Mononuclear cell (primary cell): ENCODE data around the gene OVAAL. TPM values are rescaled to one million over a fixed set of nuclear protein-coding genes. Genes with fewer than 3 reads are reported as not detected.

ENCODE experiments used
- H3K27me3 ChIP-seq: 2 replicates; pipeline ENCODE4 v1.6.0; 2011; ENCODE audit warnings: low read length, control low read depth; ENCODE audit not compliant: insufficient read depth
- H3K4me1 ChIP-seq: 2 replicates; pipeline ENCODE4 v1.5.1; 2011; ENCODE audit warnings: mild to moderate bottlenecking, low read length, control low read depth; ENCODE audit not compliant: insufficient read depth
- H3K4me3 ChIP-seq: 2 replicates; pipeline ENCODE4 v1.5.1; 2011; ENCODE audit warnings: mild to moderate bottlenecking, low read length, moderate library complexity
- H3K9me3 ChIP-seq: 2 replicates; pipeline ENCODE4 v1.5.1; 2011; ENCODE audit warnings: low read depth, mild to moderate bottlenecking, control low read depth, low read length
- total RNA-seq: library from RNA; depleted of rRNA; stranded (reverse); fragments of >200 nt; gene quantifications from one replicate; pipeline ENCODE4 v1.2.3, GENCODE V29; 2012

OVAAL gene
- total RNA-seq, 1 donor: not detected

- Histone ChIP-seq H3K4me1 (no peaks in the 10 kb centered on the region), H3K9me3 (no peaks in the 10 kb centered on the region), H3K27me3 (no peaks in the 10 kb centered on the region), H3K4me3 (no peak overlapping the region)
These were observed 39.7 kb downstream of the OVAAL start for GRCh38 chr1:180598333-180598974.

- Histone ChIP-seq H3K9me3 (no peaks in the 10 kb centered on the region), H3K4me1 (no peaks in the 10 kb centered on the region), H3K27me3 (no peaks in the 10 kb centered on the region), H3K4me3 (no peak overlapping the region)
These were observed 41.6 kb downstream of the OVAAL start for GRCh38 chr1:180600343-180600742.

- H3K4me1 ChIP-seq: no peaks in the 10 kb centered on the region
- no peaks in the 10 kb centered on the region for H3K9me3 ChIP-seq
- H3K4me3 ChIP-seq: no peak overlapping the region
- H3K27me3 ChIP-seq: no peaks in the 10 kb centered on the region
These were observed 42.7 kb downstream of the OVAAL start for GRCh38 chr1:180601512-180601911.

- no peak overlapping the region for H3K4me3 ChIP-seq
- no peaks in the 10 kb centered on the region for H3K27me3 ChIP-seq
- no peaks in the 10 kb centered on the region for H3K9me3 ChIP-seq
- no peaks in the 10 kb centered on the region for H3K4me1 ChIP-seq
These were observed 44.6 kb downstream of the OVAAL start for GRCh38 chr1:180603223-180603849.

DNA sequence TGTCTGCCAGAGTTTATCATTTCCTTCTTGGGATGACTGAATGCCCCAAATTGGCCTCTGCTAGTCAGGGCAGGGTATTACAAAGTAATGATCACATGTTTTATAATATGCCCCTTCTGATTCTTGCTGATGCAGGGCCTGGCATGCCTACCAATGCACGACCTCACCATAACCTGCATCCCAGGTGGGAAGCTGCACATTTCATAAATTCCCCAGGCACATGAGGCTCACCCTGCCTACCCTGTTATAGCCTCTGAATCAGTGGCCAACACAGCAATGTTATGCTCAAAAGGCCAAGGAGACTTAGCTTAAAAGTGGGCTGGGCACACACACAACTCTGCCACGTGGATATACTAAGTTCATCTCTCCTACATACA is 45.1 kb downstream of the OVAAL start:
- H3K9me3 ChIP-seq: no peaks in the 10 kb centered on the region
- H3K27me3 ChIP-seq: no peaks in the 10 kb centered on the region
- no peaks in the 10 kb centered on the region for H3K4me1 ChIP-seq
- H3K4me3 ChIP-seq: no peak overlapping the region

GRCh38 chr1:180606155-180606554 is 47.4 kb downstream of the OVAAL start:
- H3K27me3 ChIP-seq: no peaks in the 10 kb centered on the region
- H3K4me3 ChIP-seq: no peak overlapping the region
- no peaks in the 10 kb centered on the region for H3K9me3 ChIP-seq
- peaks cover under 1% of the 10 kb centered on the region for H3K4me1 ChIP-seq

DNA sequence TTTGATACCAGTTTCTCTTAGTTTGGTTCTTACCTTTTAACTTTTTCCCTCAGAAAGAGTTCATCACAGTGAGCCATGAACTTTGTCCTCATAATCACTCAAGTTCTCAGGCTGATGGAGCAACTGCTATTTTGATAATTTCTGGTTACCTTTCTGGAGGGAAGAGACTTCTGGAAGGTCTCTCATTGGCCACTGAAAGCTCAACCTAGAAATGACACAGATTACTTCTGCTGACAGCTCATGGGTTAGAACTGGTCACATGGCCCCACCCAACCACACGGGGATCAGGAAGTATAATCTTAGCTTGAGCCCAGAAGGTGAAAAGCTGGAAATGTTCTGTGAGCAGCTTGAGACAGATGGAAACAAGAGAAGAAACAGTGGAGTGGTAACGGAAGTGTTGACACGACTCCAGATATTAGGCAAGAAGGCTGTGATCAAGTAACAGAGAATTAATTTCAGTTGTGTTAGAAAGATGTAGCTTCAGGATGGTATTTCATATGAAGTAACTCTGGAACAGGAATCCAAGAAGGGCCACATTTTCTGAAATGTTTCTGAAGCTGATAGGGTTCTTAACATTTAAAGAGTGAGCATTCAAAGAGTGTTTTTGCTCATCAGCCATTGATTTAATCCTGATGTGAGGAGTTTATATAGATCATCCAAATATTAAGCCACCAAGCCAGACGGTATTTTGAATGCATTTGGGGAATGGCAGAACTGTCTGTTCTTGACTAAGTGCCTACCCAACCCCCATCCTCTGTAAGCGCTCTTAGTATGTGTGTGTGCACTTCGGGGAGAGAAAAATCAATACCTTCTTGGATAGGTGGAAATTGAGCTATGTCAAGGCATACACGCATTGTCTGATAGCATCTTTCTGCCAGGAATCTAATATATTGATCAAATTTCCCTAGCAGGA is 51.1 kb downstream of the OVAAL start:
- no peak overlapping the region for H3K4me3 ChIP-seq
- H3K9me3 ChIP-seq: no peaks in the 10 kb centered on the region
- H3K27me3 ChIP-seq: no peaks in the 10 kb centered on the region
- peaks cover 5% of the 10 kb centered on the region for H3K4me1 ChIP-seq

- Histone ChIP-seq H3K27me3 (no peaks in the 10 kb centered on the region), H3K4me1 (peaks cover 5% of the 10 kb centered on the region), H3K4me3 (no peak overlapping the region), H3K9me3 (no peaks in the 10 kb centered on the region)
These were observed 51.8 kb downstream of the OVAAL start for GRCh38 chr1:180610556-180611015.

DNA sequence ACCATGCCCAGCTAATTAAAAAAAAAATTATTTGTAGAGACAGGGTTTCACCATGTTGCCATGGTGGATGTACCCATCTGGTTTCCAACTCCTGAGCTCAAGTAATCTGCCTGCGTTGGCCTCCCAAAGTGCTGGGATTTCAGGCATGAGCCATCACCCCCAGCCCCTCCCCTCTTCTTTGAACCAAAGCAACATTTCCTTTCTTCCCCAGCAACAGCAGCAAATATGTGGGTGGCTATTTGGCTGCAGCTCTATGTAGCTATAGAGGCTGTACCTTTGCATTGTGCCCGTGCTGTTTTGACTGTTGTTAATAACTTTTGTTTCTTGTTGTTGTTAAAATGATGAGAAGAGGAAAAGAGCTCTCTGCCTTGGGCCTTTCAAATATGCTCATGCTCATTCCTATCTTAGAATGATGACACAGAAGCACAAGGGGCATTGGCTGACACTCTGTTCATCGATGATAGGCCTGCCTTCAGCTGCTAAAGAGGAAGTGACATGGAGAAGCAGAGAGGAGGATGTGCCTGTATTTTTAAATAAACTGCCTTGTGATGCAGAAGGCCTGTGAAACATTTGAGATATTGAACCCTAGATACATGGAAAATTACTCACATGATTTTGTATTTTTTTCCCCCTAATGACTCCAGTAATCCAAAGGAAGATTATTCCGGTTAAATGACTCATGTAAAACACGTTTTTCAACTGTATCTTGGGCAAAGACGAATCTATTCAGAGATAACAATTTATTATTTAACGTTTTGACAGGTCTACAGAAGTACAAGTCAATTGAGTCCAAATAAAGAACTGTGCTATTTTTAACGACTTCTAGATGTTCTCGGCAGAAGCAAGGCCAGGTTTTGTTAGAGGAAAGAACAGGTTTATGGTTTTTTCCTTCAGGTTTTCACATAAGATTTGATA is 52.5 kb downstream of the OVAAL start:
- Histone ChIP-seq H3K27me3 (no peaks in the 10 kb centered on the region), H3K4me3 (no peak overlapping the region), H3K4me1 (peaks cover 5% of the 10 kb centered on the region), H3K9me3 (no peaks in the 10 kb centered on the region)

DNA sequence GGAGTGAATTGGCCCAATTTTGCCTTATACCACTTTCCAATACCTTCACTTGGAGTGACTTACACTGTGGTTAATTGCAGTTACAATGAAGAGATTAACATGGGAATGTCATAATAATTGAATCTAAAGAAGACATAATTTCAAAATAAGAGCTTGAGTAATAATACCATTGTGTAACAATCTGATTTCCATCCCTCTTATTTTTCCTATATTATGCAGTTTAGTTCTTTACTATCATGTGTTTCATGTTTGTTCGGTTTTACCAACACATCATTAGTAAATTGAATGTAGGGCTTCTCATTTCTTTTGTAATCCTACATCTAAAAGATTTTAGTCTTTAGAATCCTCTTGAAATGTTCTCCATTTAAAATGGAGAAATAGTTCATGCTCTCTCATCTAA is 53.9 kb downstream of the OVAAL start:
- H3K9me3 ChIP-seq: no peaks in the 10 kb centered on the region
- no peaks in the 10 kb centered on the region for H3K27me3 ChIP-seq
- H3K4me1 ChIP-seq: peaks cover 9% of the 10 kb centered on the region
- no peak overlapping the region for H3K4me3 ChIP-seq

DNA sequence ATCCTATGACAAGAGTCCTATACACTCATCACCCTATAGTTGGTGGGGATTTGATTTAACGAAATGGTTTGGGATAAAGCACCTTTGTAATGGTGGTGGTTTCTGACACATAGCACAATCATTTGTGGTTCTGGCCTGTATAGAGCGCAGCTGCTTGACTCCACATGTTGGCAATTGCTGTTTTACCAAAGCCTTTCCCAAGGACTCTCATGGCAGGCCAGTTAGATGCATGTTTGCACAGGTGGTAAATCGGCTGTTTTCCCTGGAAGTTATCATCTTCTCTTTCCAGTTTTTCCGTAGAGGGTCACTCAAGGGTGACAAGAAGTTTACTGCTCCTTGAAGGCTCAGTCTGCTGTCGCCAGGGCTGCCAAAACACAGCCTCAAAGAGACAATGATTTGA is 56.0 kb downstream of the OVAAL start:
- peaks cover 14% of the 10 kb centered on the region for H3K4me1 ChIP-seq
- H3K4me3 ChIP-seq: no peak overlapping the region
- H3K9me3 ChIP-seq: no peaks in the 10 kb centered on the region
- H3K27me3 ChIP-seq: no peaks in the 10 kb centered on the region

- Histone ChIP-seq H3K27me3 (no peaks in the 10 kb centered on the region), H3K4me1 (peaks cover 14% of the 10 kb centered on the region), H3K4me3 (no peak overlapping the region), H3K9me3 (no peaks in the 10 kb centered on the region)
These were observed 56.9 kb downstream of the OVAAL start for GRCh38 chr1:180615493-180616290.
